Tibial nerve (tissue), 3 donors: ENCODE data around the gene ZNF280B.

Experiments
- POLR2A ChIP-seq, 2 donors: fragments of 450-650 bp; IDR thresholded peaks; one replicate each; pipeline ENCODE4 v1.6.1; 2017; ENCODE audit warnings: antibody characterized with exemption in 2 of 2, mild to moderate bottlenecking in 2 of 2, moderate library complexity in 2 of 2
- TF ChIP-seq, protein P1 (sequence below), 5 experiments: fragments of 200-600 bp in 3 of 5; fragments of 450-650 bp in 2 of 5; sonication (generic) in 3 of 5; IDR thresholded peaks; one replicate each; pipeline ENCODE4 v1.5.1; 2016 to 2019; ENCODE audit warnings: antibody characterized with exemption in 5 of 5, mild to moderate bottlenecking in 3 of 5, moderate library complexity in 2 of 5

DNA sequence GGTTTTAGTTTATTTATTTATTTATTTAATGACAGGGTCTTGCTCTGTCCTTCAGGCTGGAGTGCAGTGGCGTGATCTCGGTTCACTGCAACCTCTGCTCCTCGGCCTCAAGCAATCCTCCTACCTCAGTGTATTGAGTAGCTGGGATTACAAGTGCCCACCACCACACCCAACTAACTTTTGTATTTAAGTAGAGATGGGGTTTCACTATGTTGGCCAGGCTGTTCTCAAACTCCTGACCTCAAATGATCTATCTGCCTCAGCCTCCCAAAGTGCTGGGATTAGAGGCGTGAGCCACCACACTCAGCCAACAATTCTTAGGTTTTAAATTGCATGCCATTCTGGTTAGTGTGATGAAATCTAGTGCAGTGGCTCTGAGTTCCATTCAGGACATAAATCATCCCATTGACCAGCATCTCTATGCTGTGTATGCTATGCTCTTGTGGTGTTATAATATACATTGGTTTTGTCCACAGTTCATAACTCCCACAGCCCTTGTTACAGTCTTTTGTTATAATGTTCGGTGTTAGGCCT lies 28.5 kb downstream of the ZNF280B start:
- TF ChIP-seq, protein P1, sequence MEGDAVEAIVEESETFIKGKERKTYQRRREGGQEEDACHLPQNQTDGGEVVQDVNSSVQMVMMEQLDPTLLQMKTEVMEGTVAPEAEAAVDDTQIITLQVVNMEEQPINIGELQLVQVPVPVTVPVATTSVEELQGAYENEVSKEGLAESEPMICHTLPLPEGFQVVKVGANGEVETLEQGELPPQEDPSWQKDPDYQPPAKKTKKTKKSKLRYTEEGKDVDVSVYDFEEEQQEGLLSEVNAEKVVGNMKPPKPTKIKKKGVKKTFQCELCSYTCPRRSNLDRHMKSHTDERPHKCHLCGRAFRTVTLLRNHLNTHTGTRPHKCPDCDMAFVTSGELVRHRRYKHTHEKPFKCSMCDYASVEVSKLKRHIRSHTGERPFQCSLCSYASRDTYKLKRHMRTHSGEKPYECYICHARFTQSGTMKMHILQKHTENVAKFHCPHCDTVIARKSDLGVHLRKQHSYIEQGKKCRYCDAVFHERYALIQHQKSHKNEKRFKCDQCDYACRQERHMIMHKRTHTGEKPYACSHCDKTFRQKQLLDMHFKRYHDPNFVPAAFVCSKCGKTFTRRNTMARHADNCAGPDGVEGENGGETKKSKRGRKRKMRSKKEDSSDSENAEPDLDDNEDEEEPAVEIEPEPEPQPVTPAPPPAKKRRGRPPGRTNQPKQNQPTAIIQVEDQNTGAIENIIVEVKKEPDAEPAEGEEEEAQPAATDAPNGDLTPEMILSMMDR (IDR thresholded peaks at IDR 0.05), result no peak
- TF ChIP-seq POLR2A (IDR thresholded peaks at IDR 0.05), result no peak
